ENCODE measurements around the gene FGF6.

DNA sequence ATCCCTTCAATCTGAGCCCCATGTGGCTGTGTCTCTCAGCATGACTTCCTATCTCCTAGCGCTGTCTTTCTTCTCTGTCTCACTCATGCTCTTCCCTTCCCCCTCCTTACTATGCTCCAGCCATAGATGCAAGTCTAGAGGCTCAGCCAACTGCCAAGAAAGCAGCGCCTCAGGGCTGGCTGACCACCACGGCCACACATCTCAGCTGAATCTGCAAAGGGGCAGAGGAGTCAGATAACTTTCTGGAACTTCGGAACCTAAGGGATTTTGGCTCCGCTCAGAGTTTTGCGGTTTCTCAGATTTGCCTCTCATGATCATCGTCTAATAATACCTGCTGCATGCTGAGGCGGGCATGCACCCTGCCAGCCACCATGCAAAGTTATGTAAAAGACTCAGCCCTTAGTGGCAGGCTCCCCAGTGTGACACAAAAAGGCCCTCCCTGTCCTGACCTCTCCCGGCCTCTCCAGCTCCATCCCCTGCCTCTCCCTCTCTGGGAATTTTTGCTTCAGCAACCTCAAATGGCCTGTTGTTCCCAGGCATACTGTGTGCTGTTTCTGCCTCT, 5.0 kb upstream of the FGF6 start:
- TF ChIP-seq, protein P1, sequence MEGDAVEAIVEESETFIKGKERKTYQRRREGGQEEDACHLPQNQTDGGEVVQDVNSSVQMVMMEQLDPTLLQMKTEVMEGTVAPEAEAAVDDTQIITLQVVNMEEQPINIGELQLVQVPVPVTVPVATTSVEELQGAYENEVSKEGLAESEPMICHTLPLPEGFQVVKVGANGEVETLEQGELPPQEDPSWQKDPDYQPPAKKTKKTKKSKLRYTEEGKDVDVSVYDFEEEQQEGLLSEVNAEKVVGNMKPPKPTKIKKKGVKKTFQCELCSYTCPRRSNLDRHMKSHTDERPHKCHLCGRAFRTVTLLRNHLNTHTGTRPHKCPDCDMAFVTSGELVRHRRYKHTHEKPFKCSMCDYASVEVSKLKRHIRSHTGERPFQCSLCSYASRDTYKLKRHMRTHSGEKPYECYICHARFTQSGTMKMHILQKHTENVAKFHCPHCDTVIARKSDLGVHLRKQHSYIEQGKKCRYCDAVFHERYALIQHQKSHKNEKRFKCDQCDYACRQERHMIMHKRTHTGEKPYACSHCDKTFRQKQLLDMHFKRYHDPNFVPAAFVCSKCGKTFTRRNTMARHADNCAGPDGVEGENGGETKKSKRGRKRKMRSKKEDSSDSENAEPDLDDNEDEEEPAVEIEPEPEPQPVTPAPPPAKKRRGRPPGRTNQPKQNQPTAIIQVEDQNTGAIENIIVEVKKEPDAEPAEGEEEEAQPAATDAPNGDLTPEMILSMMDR (conservative IDR thresholded peaks at IDR 0.05; ENCODE audit: low read depth in 2 of 2): no peak
- TF ChIP-seq, protein P2, sequence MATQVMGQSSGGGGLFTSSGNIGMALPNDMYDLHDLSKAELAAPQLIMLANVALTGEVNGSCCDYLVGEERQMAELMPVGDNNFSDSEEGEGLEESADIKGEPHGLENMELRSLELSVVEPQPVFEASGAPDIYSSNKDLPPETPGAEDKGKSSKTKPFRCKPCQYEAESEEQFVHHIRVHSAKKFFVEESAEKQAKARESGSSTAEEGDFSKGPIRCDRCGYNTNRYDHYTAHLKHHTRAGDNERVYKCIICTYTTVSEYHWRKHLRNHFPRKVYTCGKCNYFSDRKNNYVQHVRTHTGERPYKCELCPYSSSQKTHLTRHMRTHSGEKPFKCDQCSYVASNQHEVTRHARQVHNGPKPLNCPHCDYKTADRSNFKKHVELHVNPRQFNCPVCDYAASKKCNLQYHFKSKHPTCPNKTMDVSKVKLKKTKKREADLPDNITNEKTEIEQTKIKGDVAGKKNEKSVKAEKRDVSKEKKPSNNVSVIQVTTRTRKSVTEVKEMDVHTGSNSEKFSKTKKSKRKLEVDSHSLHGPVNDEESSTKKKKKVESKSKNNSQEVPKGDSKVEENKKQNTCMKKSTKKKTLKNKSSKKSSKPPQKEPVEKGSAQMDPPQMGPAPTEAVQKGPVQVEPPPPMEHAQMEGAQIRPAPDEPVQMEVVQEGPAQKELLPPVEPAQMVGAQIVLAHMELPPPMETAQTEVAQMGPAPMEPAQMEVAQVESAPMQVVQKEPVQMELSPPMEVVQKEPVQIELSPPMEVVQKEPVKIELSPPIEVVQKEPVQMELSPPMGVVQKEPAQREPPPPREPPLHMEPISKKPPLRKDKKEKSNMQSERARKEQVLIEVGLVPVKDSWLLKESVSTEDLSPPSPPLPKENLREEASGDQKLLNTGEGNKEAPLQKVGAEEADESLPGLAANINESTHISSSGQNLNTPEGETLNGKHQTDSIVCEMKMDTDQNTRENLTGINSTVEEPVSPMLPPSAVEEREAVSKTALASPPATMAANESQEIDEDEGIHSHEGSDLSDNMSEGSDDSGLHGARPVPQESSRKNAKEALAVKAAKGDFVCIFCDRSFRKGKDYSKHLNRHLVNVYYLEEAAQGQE (IDR thresholded peaks at IDR 0.05; ENCODE audit: unreplicated experiment): no peak
- TF ChIP-seq POLR2AphosphoS5 (IDR thresholded peaks at IDR 0.05; ENCODE audit: low read depth) (no peak), EZH2phosphoT487 (IDR thresholded peaks at IDR 0.05; ENCODE audit: unreplicated experiment) (no peak), EZH2 (IDR thresholded peaks at IDR 0.05; ENCODE audit: low read depth, unreplicated experiment) (no peak), ETS1 (IDR thresholded peaks at IDR 0.05) (no peak), JUNB (IDR thresholded peaks at IDR 0.05; ENCODE audit: unreplicated experiment) (no peak), CREB1 (CRISPR knock-in tag; IDR thresholded peaks at IDR 0.05; ENCODE audit: low read depth) (no peak), ZNF462 (CRISPR knock-in tag; IDR thresholded peaks at IDR 0.05) (peak; percentile 64; the same call in 1 of the 2 replicates), ZNF331 (CRISPR knock-in tag; IDR thresholded peaks at IDR 0.05; ENCODE audit: low read depth) (no peak), ZNF114 (CRISPR knock-in tag; IDR thresholded peaks at IDR 0.05) (no peak), NANOG (IDR thresholded peaks at IDR 0.05; ENCODE audit: borderline replicate concordance) (no peak), STAT1 (IDR thresholded peaks at IDR 0.05; ENCODE audit: unreplicated experiment) (no peak)

Measured in GM23338 (cell line).